Fibroblast of the aortic adventitia (primary cell): Measurements from ENCODE around the gene RPS27. TPM values are rescaled to one million over a fixed set of nuclear protein-coding genes. Genes with fewer than 3 reads are reported as not detected.
"Not testable (repeated sequence)": the region's sequence is repeated elsewhere in the genome, so short reads cannot be mapped to it uniquely, and the experiment has no call there.

Source experiments
- DNase-seq: peaks from one replicate; pipeline ENCODE4 v3.0.0-alpha.2; 2010; ENCODE audit warnings: low read depth
- H3K4me3 ChIP-seq: 2 replicates; pipeline ENCODE4 v1.5.1; 2011; ENCODE audit warnings: low read depth, mild to moderate bottlenecking, control low read depth, low read length, moderate library complexity
- small RNA-seq: library from RNA; depleted of rRNA; stranded (forward); fragments of <200 nt; gene quantifications from one replicate; pipeline ENCODE3, GENCODE V24; 2012
- total RNA-seq: library from RNA; depleted of rRNA; stranded (reverse); fragments of >200 nt; gene quantifications from 2 replicates; pipeline ENCODE4 v1.2.3, GENCODE V29; 2012; ENCODE audit warnings: low replicate concordance
- TF ChIP-seq, protein P1 (sequence below): IDR thresholded peaks from 2 replicates; pipeline ENCODE4 v1.5.1; 2011; ENCODE audit warnings: mild to moderate bottlenecking, low read length, control low read depth, inconsistent platforms; ENCODE audit not compliant: insufficient read depth

The RPS27 gene
- total RNA-seq, 1 donor = 2,665 TPM

- TF ChIP-seq, protein P1, sequence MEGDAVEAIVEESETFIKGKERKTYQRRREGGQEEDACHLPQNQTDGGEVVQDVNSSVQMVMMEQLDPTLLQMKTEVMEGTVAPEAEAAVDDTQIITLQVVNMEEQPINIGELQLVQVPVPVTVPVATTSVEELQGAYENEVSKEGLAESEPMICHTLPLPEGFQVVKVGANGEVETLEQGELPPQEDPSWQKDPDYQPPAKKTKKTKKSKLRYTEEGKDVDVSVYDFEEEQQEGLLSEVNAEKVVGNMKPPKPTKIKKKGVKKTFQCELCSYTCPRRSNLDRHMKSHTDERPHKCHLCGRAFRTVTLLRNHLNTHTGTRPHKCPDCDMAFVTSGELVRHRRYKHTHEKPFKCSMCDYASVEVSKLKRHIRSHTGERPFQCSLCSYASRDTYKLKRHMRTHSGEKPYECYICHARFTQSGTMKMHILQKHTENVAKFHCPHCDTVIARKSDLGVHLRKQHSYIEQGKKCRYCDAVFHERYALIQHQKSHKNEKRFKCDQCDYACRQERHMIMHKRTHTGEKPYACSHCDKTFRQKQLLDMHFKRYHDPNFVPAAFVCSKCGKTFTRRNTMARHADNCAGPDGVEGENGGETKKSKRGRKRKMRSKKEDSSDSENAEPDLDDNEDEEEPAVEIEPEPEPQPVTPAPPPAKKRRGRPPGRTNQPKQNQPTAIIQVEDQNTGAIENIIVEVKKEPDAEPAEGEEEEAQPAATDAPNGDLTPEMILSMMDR = no peak
- no peak overlapping the region for H3K4me3 ChIP-seq
- DNase-seq = no peak
These were observed 21.6 kb downstream of the RPS27 start for GRCh38 chr1:154012129-154012528.

GRCh38 chr1:154012543-154012942 lies 22.0 kb downstream of the RPS27 start:
- not testable (repeated sequence) for DNase-seq, H3K4me3 ChIP-seq

DNA sequence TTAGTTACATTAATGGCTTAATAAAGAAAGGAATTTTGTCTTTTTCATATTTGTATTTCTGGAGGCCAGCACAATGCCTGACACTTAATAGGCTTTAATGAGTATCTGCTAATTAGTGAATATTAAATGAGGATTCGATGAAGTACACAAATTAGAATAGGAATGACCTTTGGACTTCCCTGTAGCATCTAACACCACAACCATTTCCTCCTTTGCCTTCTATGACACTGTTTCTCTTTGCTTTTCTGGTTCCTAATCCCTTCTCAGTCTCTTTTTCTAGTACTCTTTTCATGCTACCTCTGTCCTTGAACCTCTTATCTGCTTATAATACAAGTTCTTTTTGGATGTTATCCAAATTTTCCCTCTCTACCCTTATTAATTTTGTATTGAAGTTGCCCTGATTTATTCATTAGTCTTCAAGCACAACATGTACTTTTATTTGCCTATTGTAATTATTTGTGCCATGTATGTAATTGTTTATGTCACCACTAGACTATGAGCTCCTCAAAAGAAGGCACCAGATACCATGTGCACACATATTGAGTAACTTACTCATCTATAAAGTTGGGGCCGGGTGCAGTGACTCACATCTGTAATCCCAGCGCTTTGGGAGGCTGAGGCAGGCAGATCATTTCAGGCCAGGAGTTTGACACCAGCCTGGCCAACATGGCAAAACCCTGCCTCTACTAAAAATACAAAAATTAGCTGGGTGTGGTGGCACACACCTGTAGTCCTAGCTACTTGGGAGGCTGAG lies 23.8 kb downstream of the RPS27 start:
- TF ChIP-seq, protein P1 = no peak
- peak; percentile 26 for DNase-seq
- no peak overlapping the region for H3K4me3 ChIP-seq

- H3K4me3 ChIP-seq = no peak overlapping the region
- DNase-seq = no peak
- TF ChIP-seq, protein P1 = no peak
These were observed 28.7 kb downstream of the RPS27 start for GRCh38 chr1:154019269-154019668.

- H3K4me3 ChIP-seq = no peak overlapping the region
- no peak for DNase-seq
- TF ChIP-seq, protein P1 = no peak
These were observed 29.4 kb downstream of the RPS27 start for GRCh38 chr1:154019940-154020339.

DNA sequence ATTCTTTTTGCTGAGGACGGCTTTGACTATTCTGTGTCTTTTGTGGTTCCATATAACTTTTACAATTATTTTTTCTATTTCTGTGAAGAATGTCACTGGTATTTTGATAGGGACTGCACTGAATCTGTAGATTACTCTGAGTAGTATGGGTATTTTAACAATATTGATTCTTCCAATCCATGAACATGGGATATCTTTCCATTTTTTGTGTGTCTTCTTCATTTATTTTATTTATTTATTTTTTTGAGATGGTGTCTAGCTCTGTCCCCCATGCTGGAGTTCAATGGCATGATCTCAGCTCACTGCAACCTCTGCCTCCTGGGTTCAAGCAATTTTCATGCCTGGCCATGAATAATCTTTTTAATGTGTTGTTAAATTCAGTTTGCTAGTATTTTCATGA lies 43.1 kb downstream of the RPS27 start:
- H3K4me3 ChIP-seq, DNase-seq: not testable (repeated sequence)

Small RNA genes within 50 kb of the gene (small RNA-seq; reads per million reads assigned to genes)
- not detected for gene MIR6737
- gene RNU6-179P = not detected

Other genes with a start within 250 kb of the RPS27 start
- gene SLC27A3, start 215.4 kb upstream of the RPS27 start, total RNA-seq = 11.5 and 113 TPM in 2 replicates
- gene GATAD2B, start 67.8 kb upstream of the RPS27 start, total RNA-seq = 8.0 and 11.3 TPM in 2 replicates
- 14.9 and 23.2 TPM in 2 replicates for gene DENND4B, start 44.0 kb upstream of the RPS27 start, total RNA-seq
- gene CRTC2, start 32.1 kb upstream of the RPS27 start, total RNA-seq = 6.6 and 8.6 TPM in 2 replicates
- gene SLC39A1, start 27.2 kb upstream of the RPS27 start, total RNA-seq = 74.1 and 85.9 TPM in 2 replicates
- 3.3 and 5.9 TPM in 2 replicates for gene CREB3L4, start 22.9 kb upstream of the RPS27 start, total RNA-seq
- gene JTB, start 13.1 kb upstream of the RPS27 start, total RNA-seq = 73.9 and 132 TPM in 2 replicates
- gene RAB13, start 4.4 kb upstream of the RPS27 start, total RNA-seq = 103 and 308 TPM in 2 replicates
- 0.09 TPM in 1 of 2 replicates, not detected in the other for gene NUP210L, start 164.3 kb downstream of the RPS27 start, total RNA-seq
- gene TPM3, start 201.3 kb downstream of the RPS27 start, total RNA-seq = 427 and 649 TPM in 2 replicates
- gene CFAP141, start 215.6 kb downstream of the RPS27 start, total RNA-seq = not detected in 2 replicates
- 115 and 121 TPM in 2 replicates for gene UBAP2L, start 230.2 kb downstream of the RPS27 start, total RNA-seq